ENCODE measurements around the gene SLAMF7. TPM values are rescaled to one million over a fixed set of nuclear protein-coding genes. Genes with fewer than 3 reads are reported as not detected.
"Not testable (repeated sequence)": the region's sequence is repeated elsewhere in the genome, so short reads cannot be mapped to it uniquely, and the experiment has no call there.

Gene SLAMF7
- not detected in 2 replicates for total RNA-seq (2014; rRNA removed; shearing (Covaris generic))
- polyA plus RNA-seq (2014; cell fraction: nucleus; rRNA removed) = not detected in 2 replicates

- DNase-seq (ENCODE audit: extremely low read depth, low read depth) = no peak
Observed at GRCh38 chr1:160739098-160739511, at the start of gene SLAMF7. SLAMF7 (plus strand) TSS chr1:160739247; CDS start chr1:160739302, 55 bp downstream.

- DNase-seq (ENCODE audit: extremely low read depth, low read depth) = not testable (repeated sequence)
Observed at GRCh38 chr1:160692390-160692789, 46.7 kb upstream of the SLAMF7 start.

- DNase-seq (ENCODE audit: extremely low read depth, low read depth) = no peak
Observed at GRCh38 chr1:160702100-160702499, 36.9 kb upstream of the SLAMF7 start.

- no peak for DNase-seq (ENCODE audit: extremely low read depth, low read depth)
Observed at GRCh38 chr1:160704250-160704649, 34.8 kb upstream of the SLAMF7 start.

GRCh38 chr1:160705212-160705621 is 33.8 kb upstream of the SLAMF7 start:
- not testable (repeated sequence) for DNase-seq (ENCODE audit: extremely low read depth, low read depth)

GRCh38 chr1:160705742-160706141 is 33.3 kb upstream of the SLAMF7 start:
- no peak for DNase-seq (ENCODE audit: extremely low read depth, low read depth)

- DNase-seq (ENCODE audit: extremely low read depth, low read depth) = no peak
Observed at GRCh38 chr1:160706526-160707235, 32.4 kb upstream of the SLAMF7 start.

- DNase-seq (ENCODE audit: extremely low read depth, low read depth) = no peak
Observed at GRCh38 chr1:160707236-160708064, 31.6 kb upstream of the SLAMF7 start.

- no peak for DNase-seq (ENCODE audit: extremely low read depth, low read depth)
Observed at GRCh38 chr1:160708118-160708517, 30.9 kb upstream of the SLAMF7 start.

- no peak for DNase-seq (ENCODE audit: extremely low read depth, low read depth)
Observed at GRCh38 chr1:160708801-160709200, 30.2 kb upstream of the SLAMF7 start.

GRCh38 chr1:160709715-160710114 is 29.3 kb upstream of the SLAMF7 start:
- DNase-seq (ENCODE audit: extremely low read depth, low read depth) = no peak

- no peak for DNase-seq (ENCODE audit: extremely low read depth, low read depth)
Observed at GRCh38 chr1:160710517-160711252, 28.4 kb upstream of the SLAMF7 start.

- DNase-seq (ENCODE audit: extremely low read depth, low read depth) = no peak
Observed at GRCh38 chr1:160711276-160711601, 27.8 kb upstream of the SLAMF7 start.

GRCh38 chr1:160711602-160712311 is 27.3 kb upstream of the SLAMF7 start, which contains the start of gene CD48:
CD48 (minus strand) TSS chr1:160711822; CDS start chr1:160711763, 59 bp downstream.
- DNase-seq (ENCODE audit: extremely low read depth, low read depth) = no peak

GRCh38 chr1:160712525-160713080 is 26.4 kb upstream of the SLAMF7 start:
- not testable (repeated sequence) for DNase-seq (ENCODE audit: extremely low read depth, low read depth)

GRCh38 chr1:160713161-160713560 is 25.9 kb upstream of the SLAMF7 start:
- no peak for DNase-seq (ENCODE audit: extremely low read depth, low read depth)

GRCh38 chr1:160714034-160714648 is 24.9 kb upstream of the SLAMF7 start:
- not testable (repeated sequence) for DNase-seq (ENCODE audit: extremely low read depth, low read depth)

- DNase-seq (ENCODE audit: extremely low read depth, low read depth) = no peak
Observed at GRCh38 chr1:160716013-160716412, 23.0 kb upstream of the SLAMF7 start.

- no peak for DNase-seq (ENCODE audit: extremely low read depth, low read depth)
Observed at GRCh38 chr1:160717306-160717705, 21.7 kb upstream of the SLAMF7 start.

- no peak for DNase-seq (ENCODE audit: extremely low read depth, low read depth)
Observed at GRCh38 chr1:160718210-160718609, 20.8 kb upstream of the SLAMF7 start.

Data from NCI-H460 (cell line).